HL-60 (cell line): ENCODE data around the gene SPACA9.

ENCODE experiments used
- DNase-seq, 2 experiments: peaks; one replicate each; pipeline ENCODE4 v3.0.0-alpha.2; 2010 to 2020; ENCODE audit warnings: low read depth in 1 of 2, low spot score in 1 of 2
- H3K27ac ChIP-seq: fragments of 250-450 bp; sonication (Bioruptor Pico); replicated peaks from 2 replicates; pipeline ENCODE4 v1.5.1; 2020; ENCODE audit warnings: mild to moderate bottlenecking, moderate library complexity
- H3K27me3 ChIP-seq: fragments of 250-450 bp; sonication (Bioruptor Pico); 2 replicates; pipeline ENCODE4 v1.5.1; 2021; ENCODE audit warnings: mild to moderate bottlenecking, moderate library complexity; ENCODE audit not compliant: insufficient read depth, poor library complexity, severe bottlenecking
- H3K4me3 ChIP-seq: replicated peaks from 2 replicates; pipeline ENCODE4 v1.5.1; 2011; ENCODE audit warnings: mild to moderate bottlenecking, control low read depth, low read length; ENCODE audit not compliant: insufficient read depth
- GABPA ChIP-seq: IDR thresholded peaks from 2 replicates; pipeline ENCODE4 v1.6.1; 2012; ENCODE audit warnings: low read depth
- POLR2AphosphoS5 ChIP-seq: IDR thresholded peaks from 2 replicates; pipeline ENCODE4 v1.6.1; 2012; ENCODE audit warnings: low read depth
- SPI1 ChIP-seq: IDR thresholded peaks from 2 replicates; pipeline ENCODE4 v1.6.1; 2012; ENCODE audit warnings: low read depth, mild to moderate bottlenecking, borderline replicate concordance
- TF ChIP-seq, protein P1 (sequence below): IDR thresholded peaks from one replicate; pipeline ENCODE4 v1.5.1; 2011; ENCODE audit warnings: low read length, control low read depth, inconsistent platforms; ENCODE audit not compliant: insufficient read depth
- TF ChIP-seq, protein P2 (sequence below): IDR thresholded peaks from 2 replicates; pipeline ENCODE4 v1.6.1; 2012; ENCODE audit warnings: low read depth; ENCODE audit not compliant: insufficient replicate concordance

Gene SPACA9

DNA sequence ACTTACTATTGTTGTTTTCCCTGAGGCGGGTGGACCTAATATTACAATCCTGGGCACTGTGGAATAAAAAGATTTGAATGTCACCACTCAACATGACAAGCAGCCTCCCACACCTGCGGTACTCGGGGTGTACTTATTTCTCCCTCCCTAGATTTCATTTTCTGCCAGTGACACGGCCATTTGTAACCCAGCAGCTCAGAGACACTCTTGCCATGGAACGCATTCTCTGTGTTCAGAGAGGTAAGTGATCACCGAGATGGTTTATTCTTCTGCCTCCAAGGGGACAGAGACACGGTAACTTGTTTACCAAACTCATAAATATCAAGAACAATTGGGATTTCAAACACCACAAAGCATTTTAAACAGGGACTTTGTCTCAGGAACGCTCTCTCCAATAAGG lies 11.8 kb upstream of the SPACA9 start:
- H3K27me3 ChIP-seq: peaks cover 3% of the 10 kb centered on the region
- H3K27ac ChIP-seq: no peak overlapping the region
- TF ChIP-seq, protein P1, sequence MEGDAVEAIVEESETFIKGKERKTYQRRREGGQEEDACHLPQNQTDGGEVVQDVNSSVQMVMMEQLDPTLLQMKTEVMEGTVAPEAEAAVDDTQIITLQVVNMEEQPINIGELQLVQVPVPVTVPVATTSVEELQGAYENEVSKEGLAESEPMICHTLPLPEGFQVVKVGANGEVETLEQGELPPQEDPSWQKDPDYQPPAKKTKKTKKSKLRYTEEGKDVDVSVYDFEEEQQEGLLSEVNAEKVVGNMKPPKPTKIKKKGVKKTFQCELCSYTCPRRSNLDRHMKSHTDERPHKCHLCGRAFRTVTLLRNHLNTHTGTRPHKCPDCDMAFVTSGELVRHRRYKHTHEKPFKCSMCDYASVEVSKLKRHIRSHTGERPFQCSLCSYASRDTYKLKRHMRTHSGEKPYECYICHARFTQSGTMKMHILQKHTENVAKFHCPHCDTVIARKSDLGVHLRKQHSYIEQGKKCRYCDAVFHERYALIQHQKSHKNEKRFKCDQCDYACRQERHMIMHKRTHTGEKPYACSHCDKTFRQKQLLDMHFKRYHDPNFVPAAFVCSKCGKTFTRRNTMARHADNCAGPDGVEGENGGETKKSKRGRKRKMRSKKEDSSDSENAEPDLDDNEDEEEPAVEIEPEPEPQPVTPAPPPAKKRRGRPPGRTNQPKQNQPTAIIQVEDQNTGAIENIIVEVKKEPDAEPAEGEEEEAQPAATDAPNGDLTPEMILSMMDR: no peak
- TF ChIP-seq GABPA: no peak
- TF ChIP-seq, protein P2, sequence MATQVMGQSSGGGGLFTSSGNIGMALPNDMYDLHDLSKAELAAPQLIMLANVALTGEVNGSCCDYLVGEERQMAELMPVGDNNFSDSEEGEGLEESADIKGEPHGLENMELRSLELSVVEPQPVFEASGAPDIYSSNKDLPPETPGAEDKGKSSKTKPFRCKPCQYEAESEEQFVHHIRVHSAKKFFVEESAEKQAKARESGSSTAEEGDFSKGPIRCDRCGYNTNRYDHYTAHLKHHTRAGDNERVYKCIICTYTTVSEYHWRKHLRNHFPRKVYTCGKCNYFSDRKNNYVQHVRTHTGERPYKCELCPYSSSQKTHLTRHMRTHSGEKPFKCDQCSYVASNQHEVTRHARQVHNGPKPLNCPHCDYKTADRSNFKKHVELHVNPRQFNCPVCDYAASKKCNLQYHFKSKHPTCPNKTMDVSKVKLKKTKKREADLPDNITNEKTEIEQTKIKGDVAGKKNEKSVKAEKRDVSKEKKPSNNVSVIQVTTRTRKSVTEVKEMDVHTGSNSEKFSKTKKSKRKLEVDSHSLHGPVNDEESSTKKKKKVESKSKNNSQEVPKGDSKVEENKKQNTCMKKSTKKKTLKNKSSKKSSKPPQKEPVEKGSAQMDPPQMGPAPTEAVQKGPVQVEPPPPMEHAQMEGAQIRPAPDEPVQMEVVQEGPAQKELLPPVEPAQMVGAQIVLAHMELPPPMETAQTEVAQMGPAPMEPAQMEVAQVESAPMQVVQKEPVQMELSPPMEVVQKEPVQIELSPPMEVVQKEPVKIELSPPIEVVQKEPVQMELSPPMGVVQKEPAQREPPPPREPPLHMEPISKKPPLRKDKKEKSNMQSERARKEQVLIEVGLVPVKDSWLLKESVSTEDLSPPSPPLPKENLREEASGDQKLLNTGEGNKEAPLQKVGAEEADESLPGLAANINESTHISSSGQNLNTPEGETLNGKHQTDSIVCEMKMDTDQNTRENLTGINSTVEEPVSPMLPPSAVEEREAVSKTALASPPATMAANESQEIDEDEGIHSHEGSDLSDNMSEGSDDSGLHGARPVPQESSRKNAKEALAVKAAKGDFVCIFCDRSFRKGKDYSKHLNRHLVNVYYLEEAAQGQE: no peak
- no peak for TF ChIP-seq POLR2AphosphoS5
- no peak for TF ChIP-seq SPI1
- no peak overlapping the region for H3K4me3 ChIP-seq
- DNase-seq: no peak

DNA sequence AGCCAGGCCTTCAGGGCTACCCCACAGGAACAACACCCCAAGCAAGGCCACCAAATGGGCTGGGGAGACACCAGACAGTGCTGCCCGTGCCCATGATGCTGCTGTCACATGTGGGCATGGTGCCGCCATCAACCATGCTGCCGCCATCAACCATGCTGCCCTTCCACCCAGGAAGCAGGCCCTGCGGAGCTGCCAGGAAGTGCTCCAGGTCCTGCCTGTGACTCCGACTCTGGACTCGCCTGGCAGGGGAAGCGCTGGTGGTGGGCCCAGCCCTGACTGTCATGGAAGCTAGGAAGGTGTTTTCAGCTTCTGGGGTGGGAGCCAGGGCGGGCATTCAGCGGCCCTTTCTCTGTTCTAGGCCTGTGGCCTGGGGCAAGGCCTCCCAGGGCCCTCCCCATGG lies 9.4 kb upstream of the SPACA9 start:
- no peak for DNase-seq
- Histone ChIP-seq H3K27ac (no peak overlapping the region), H3K4me3 (no peak overlapping the region), H3K27me3 (peaks cover 3% of the 10 kb centered on the region)
- no peak for TF ChIP-seq GABPA
- TF ChIP-seq POLR2AphosphoS5: no peak
- TF ChIP-seq, protein P1: no peak
- no peak for TF ChIP-seq SPI1
- TF ChIP-seq, protein P2: no peak

DNA sequence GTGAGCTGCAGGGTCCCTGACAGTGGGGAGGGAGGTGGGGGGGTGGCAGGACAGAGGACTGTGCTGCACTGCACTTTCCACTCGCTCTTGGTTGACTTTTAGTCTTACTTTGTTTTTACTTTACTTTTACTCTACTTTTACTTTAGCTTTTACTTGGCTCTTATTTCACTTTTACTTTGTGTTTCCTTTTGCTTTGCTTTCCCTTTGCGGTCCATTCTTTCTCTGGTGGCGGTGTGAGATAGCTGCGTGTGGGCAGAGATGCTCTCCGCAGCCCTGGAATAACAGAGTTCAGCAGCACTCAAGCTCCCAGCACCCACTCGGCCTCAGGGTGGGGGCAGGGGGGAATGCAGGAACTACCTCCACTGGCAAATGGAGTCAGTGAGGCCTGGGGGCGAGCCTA lies 5.3 kb upstream of the SPACA9 start:
- Histone ChIP-seq H3K27me3 (no peaks in the 10 kb centered on the region), H3K27ac (no peak overlapping the region), H3K4me3 (no peak overlapping the region)
- TF ChIP-seq GABPA: no peak
- TF ChIP-seq SPI1: no peak
- TF ChIP-seq, protein P1: no peak
- TF ChIP-seq, protein P2: no peak
- no peak for TF ChIP-seq POLR2AphosphoS5
- no peak for DNase-seq
